NT2/D1 (cell line): ENCODE results near the gene NSMCE1.

Experiments used
- YY1 ChIP-seq: IDR thresholded peaks from 2 replicates; pipeline ENCODE4 v1.6.1; 2011; ENCODE audit not compliant: insufficient read length, insufficient read depth
- ZNF274 ChIP-seq: IDR thresholded peaks from 2 replicates; pipeline ENCODE4 v1.6.1; 2011; ENCODE audit warnings: mild to moderate bottlenecking, low read depth, low read length

DNA sequence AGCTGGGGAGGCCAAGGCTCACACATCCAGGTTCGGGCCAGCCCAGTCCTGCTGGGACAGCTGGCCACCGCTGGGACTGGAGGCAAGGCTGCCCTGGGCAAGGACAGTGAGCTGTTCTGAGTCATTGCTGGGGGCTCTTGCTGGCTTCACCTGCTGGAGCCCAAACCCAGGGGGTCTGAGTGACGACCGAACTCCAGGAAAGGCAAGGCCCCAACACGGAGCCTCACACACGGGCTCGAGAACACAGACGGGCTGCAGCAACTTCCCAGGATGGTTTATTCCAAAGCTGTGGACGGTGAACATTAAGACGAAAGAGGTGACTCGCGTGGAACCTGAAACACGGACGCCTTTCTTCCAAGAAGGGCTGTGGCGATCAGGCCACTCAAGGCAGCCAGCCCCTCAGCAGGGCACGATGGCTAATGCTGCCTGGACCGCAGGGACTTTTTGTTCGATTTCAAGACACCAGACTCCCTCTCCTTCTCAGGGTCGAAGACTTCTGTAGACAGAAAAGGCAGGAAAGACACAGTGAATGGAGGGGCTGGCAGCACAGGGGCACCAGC, 43.8 kb downstream of the NSMCE1 start:
- TF ChIP-seq ZNF274, result no peak
- no peak for TF ChIP-seq YY1
